NB4 (cell line): ENCODE measurements around the gene PPTC7.
"Not testable (repeated sequence)": the region's sequence is repeated elsewhere in the genome, so short reads cannot be mapped to it uniquely, and the experiment has no call there.

ENCODE experiments used
- DNase-seq: peaks from one replicate; pipeline ENCODE4 v3.0.0; 2010; ENCODE audit warnings: low read depth
- H3K4me3 ChIP-seq: one replicate; pipeline ENCODE4 v1.5.1; 2011; ENCODE audit warnings: mild to moderate bottlenecking, low read depth, low read length, moderate library complexity
- MYC ChIP-seq: IDR thresholded peaks from 2 replicates; pipeline ENCODE4 v1.6.1; 2011; ENCODE audit warnings: low read depth, low read length
- POLR2A ChIP-seq: IDR thresholded peaks from 2 replicates; pipeline ENCODE4 v1.6.1; 2011; ENCODE audit warnings: mild to moderate bottlenecking; ENCODE audit not compliant: insufficient read length; ENCODE audit errors: extremely low read depth
- TF ChIP-seq, protein P1 (sequence below): IDR thresholded peaks from 2 replicates; pipeline ENCODE4 v1.6.1; 2011; ENCODE audit warnings: low read depth, low read length
- TF ChIP-seq, protein P2 (sequence below): IDR thresholded peaks from one replicate; pipeline ENCODE4 v1.5.1; 2012; ENCODE audit warnings: low read depth, low read length

Gene PPTC7

DNA sequence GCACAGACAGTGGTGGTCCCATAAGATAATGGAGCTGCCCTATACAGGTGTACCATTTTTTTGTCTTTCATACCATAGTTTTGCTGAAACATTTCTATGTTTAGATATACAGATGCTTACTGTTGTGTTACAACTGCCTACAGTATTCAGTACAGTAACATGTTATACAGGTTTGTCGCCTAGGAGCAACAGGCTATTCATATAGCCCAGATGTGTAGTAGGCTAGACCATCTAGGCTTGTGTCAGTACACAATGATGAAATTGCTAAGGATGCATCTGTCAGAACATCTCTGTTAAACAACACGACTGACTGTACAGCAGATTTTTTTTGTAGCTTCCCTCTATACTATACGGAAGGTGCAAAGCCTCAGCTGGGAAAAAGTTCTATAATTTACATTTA lies 50.5 kb downstream of the PPTC7 start:
- TF ChIP-seq MYC (no peak), POLR2A (no peak)
- no peak overlapping the region for H3K4me3 ChIP-seq
- no peak for DNase-seq

DNA sequence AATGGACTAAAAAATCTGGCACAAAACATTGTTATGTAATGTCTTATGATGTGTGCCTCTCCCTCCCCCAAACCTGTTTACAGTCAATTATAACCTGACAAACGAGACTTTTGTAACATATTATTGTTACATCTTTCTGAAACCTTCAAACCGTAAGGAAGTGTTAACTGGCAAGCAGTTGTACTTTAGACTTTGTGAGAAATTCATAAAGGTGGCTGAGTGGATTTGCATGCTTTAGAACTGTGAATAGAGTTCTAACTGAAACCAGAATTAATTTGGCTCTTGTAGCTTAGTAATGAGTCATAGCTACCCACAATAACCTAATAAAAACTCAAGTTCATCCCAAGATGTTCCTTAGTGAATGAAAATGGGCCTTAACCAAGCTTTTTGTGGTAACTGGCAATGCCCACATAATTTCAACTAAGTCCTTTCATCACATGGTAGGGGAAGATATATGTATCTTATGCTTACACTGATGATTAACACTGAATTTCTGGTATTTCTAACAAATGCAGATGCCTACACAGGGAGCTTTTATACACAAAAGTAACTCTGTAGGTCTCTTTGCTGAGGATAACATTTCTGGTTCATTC lies 51.3 kb downstream of the PPTC7 start:
- TF ChIP-seq, protein P1, sequence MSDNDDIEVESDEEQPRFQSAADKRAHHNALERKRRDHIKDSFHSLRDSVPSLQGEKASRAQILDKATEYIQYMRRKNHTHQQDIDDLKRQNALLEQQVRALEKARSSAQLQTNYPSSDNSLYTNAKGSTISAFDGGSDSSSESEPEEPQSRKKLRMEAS, result no peak
- TF ChIP-seq POLR2A, result no peak
- TF ChIP-seq, protein P2, sequence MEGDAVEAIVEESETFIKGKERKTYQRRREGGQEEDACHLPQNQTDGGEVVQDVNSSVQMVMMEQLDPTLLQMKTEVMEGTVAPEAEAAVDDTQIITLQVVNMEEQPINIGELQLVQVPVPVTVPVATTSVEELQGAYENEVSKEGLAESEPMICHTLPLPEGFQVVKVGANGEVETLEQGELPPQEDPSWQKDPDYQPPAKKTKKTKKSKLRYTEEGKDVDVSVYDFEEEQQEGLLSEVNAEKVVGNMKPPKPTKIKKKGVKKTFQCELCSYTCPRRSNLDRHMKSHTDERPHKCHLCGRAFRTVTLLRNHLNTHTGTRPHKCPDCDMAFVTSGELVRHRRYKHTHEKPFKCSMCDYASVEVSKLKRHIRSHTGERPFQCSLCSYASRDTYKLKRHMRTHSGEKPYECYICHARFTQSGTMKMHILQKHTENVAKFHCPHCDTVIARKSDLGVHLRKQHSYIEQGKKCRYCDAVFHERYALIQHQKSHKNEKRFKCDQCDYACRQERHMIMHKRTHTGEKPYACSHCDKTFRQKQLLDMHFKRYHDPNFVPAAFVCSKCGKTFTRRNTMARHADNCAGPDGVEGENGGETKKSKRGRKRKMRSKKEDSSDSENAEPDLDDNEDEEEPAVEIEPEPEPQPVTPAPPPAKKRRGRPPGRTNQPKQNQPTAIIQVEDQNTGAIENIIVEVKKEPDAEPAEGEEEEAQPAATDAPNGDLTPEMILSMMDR, result no peak
- TF ChIP-seq MYC, result no peak
- H3K4me3 ChIP-seq, result no peak overlapping the region
- peak; percentile 77 for DNase-seq

DNA sequence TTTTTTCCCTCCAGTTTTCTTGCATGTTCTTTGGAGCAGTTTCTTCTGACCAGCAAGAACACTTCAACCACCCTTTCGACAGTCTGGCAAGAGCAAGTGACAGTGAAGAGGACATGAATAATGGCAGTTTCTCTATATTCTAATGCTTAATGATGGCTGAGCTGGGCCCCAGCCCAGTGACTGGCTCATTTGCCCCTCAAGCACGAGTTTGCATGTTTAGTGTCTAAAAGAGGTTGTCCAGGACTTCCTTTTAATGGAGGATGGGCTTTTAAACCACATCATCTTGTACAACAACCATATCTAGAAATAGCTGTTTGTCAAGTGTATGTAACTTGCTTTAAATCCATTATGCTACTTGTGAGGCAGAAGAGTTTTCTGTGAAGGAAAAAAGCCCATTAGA lies 52.6 kb downstream of the PPTC7 start:
- no peak for DNase-seq
- TF ChIP-seq MYC (no peak), POLR2A (no peak)
- TF ChIP-seq, protein P1, result no peak
- TF ChIP-seq, protein P2, result no peak
- no peak overlapping the region for H3K4me3 ChIP-seq

DNA sequence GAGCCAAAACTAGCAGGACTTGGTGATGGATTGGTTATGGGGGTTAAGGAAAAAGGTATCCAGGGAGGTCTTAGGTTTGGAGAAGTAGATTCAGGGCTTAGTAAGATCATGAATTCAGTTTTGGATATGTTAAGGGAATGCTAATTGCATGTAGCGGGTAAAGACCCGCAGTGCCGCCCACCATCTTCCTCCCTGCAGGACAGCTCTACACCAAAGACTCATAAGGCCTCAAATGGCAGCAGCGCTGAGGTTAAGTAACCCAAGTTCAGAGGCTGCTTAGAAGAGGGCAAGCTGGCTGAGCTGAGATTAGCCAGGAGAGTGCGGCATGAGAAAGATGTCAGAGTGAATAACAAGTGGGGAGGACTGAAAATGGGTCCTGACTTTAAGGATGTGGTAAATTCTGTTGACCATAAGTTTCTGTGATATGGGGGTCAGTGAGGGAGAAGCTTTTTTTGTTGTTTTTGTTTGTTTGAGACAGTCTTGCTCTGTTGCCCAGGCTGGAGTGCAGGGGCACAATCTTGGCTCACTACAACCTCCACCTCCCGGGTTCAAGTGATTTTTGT lies 54.8 kb downstream of the PPTC7 start:
- TF ChIP-seq, protein P1, result no peak
- TF ChIP-seq POLR2A (no peak), MYC (no peak)
- TF ChIP-seq, protein P2, result no peak
- DNase-seq, result no peak
- no peak overlapping the region for H3K4me3 ChIP-seq

DNA sequence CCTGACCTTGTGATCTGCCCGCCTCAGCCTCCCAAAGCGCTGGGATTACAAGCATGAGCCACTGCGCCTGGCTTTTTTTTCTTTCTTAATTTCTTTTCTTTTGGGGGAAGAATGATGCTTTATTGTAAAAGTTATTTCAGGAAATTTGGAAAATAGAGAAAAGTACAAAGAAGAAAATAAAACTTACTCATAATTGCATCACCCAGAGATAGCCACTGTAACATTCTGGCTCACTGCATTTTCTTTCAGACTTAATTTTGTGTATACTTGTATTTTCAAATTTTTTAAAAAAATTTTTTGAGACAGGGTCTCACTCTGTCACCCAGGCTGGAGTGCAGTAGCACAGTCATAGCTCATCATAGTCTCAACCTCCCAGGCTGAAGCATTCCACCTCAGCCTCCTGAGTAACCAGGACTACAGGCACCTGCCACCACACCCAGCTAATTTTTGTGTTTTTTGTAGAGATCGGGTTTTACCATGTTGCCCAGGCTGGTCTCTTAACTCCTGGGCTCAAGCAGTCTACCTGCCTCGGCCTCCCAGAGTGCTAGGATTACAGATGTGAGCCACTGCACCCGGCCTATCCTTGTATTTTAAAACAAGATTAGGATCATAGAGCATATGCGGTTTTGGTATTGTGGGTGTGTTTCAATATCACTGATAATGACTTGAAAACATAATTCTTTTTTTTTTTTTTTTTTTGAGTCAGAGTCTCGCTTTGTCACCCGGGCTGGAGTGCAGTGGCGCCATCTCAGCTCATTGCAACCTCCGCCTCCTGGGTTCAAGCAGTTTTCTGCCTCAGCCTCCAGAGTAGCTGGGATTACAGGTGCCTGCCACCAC lies 62.0 kb downstream of the PPTC7 start:
- not testable (repeated sequence) for DNase-seq, H3K4me3 ChIP-seq

DNA sequence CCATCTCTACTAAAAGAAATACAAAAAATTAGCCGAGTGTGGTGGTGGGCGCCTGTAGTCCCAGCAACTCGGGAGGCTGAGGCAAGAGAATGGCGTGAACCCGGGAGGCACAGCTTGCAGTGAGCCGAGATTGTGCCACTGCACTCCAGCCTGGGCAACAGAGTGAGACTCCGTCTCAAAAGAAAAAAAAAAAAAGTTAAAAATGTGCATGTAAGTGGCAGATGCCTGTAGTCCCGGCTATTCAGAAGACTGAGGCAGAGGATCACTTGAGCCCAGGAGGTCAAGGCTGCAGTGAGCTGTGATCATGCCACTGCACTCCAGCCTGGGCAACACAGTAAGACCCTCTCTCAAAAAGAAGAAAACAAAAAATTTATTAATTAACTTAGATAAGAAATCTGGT lies 65.1 kb downstream of the PPTC7 start:
- not testable (repeated sequence) for DNase-seq, H3K4me3 ChIP-seq

DNA sequence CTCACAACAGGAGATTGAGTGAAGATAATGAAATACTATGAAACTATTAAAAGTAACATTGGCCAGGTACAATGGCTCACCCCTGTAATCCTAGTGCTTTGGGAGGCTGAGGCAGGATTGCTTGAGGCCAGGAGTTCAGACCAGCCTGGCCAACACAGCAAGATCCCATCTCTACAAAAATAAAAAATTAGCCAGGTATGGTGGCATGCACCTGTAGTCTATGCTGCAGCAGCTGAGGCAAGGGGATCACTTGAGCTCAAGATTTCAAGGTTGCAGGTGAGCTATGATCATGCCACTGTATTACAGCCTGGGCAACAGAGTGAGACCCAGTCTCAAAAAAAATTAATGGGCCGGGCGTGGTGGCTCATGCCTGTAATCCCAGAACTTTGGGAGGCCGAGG lies 66.1 kb downstream of the PPTC7 start:
- no peak overlapping the region for H3K4me3 ChIP-seq

More for the DNA sequence above, 66.1 kb downstream of the PPTC7 start:
- TF ChIP-seq MYC (no peak), POLR2A (no peak)
- TF ChIP-seq, protein P2, result no peak
- TF ChIP-seq, protein P1, result no peak
- DNase-seq, result no peak
